GM12892 (cell line): ENCODE measurements around the gene MTFMT.

ENCODE experiments used
- DNase-seq: peaks from one replicate; pipeline ENCODE4 v3.0.0; 2011; ENCODE audit not compliant: insufficient read length
- FAIRE-seq: peaks from 2 replicates; lab custom pipeline; 2011; peaks lifted over from hg19 to GRCh38; lab: Jason Lieb, UNC
- POLR2A ChIP-seq: IDR thresholded peaks from 2 replicates; pipeline ENCODE4 v1.6.1; 2011; ENCODE audit warnings: low read depth, low read length, control low read depth
- POLR2AphosphoS5 ChIP-seq: IDR thresholded peaks from 2 replicates; pipeline ENCODE4 v1.6.1; 2011; ENCODE audit warnings: low read depth, low read length, control low read depth
- TAF1 ChIP-seq: IDR thresholded peaks from 2 replicates; pipeline ENCODE4 v1.6.1; 2011; ENCODE audit warnings: low read depth, mild to moderate bottlenecking, control low read depth, low read length, borderline replicate concordance

The MTFMT gene

GRCh38 chr15:64959128-64959527 lies 70.3 kb downstream of the MTFMT start:
- TF ChIP-seq POLR2AphosphoS5 (no peak), POLR2A (no peak)
- FAIRE-seq (no peak), DNase-seq (no peak)

DNA sequence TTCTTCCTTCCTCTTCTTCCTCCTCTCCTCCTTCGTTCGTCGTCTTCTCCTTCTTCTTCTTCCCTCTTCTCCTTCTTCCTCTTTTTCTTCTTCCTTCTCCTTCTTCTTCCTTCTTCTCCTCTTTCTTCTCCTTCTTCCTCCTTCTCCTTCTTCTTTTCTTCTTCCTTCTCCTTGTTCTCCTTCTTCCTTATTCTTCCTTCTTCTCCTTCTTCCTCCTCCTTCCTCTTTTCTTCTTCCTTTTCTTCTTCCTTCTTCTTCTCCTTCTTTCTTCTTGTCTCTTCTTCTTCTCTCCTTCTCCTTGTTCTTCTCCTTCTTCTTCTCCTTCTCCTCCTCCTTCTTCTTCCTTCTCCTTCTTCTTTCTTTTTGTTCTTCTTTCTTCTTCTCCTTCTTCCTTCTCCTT lies 75.0 kb downstream of the MTFMT start:
- TF ChIP-seq TAF1, result no peak
- no peak for TF ChIP-seq POLR2AphosphoS5
- TF ChIP-seq POLR2A, result no peak
- DNase-seq (no peak), FAIRE-seq (no peak)

DNA sequence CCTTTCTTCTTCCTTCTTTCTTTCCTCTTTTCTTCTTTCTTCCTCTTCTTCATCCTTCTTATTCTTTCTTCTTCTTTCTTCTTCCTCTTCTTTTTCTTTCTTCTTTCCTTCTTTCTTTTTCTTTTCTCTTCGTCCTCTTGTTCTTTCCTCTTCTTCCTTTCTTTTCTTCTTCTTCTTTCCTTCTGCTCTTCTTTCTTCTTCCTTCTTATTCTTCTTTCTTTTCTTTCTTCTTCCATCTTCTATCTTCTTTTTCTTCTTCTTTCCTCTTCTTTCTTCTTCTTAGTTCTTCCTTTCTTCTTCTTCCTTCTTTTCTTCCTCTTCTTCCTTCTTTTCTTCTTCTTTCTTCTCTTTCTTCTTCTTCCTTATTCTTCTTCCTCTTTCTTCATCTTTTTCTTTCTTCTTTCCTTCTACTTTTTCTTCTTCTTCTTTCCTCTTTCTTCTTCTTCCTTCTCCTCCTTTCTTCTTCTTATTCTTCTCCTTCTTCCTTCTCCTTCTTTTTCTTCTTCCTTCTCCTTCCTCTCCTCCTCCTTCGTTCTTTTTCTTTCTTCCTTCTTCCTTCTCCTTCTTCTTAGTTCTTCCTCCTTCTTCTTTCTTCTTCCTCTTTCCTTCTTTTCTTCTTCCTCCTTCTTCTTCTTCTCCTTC lies 77.5 kb downstream of the MTFMT start:
- DNase-seq (no peak), FAIRE-seq (no peak)
- TF ChIP-seq POLR2AphosphoS5 (no peak), TAF1 (no peak), POLR2A (no peak)
